IMR-90 (cell line): ENCODE data around the gene ENDOV. TPM values are rescaled to one million over a fixed set of nuclear protein-coding genes. Genes with fewer than 3 reads are reported as not detected.
A peak's percentile ranks its signal among the peaks of the same experiment; 100 is the strongest.

Experiments used
- ATAC-seq: fragments of 200-7000 bp; cut with Tn5 transposase; 2 replicates; pipeline ENCODE4 v1.9.1; 2020; ENCODE audit warnings: low read depth, mild to moderate bottlenecking, moderate library complexity
- BruUV-seq: library from RNA; stranded (reverse); fragments of 400-500 nt; replicated peaks from 2 replicates; lab custom pipeline; 2021; lab: Mats Ljungman, UMichigan
- CTCF ChIA-PET: fragments of 300-600 bp; formaldehyde crosslinking; extraction: SDS; loops from one replicate; lab custom pipeline; 2021; ENCODE audit warnings: antibody characterized with exemption; lab: Yijun Ruan, JAX
- POLR2A ChIA-PET: fragments of 300-600 bp; sonication (Branson Sonifier 250); formaldehyde crosslinking; loops from one replicate; lab custom pipeline; 2022; ENCODE audit warnings: antibody characterized with exemption; ENCODE audit not compliant: unreplicated experiment; lab: Charles Lee
- DNase-seq: peaks from one replicate; pipeline ENCODE4 v3.0.0; 2013
- H2AFZ ChIP-seq: replicated peaks from 2 replicates; pipeline ENCODE3; 2013; ENCODE audit warnings: low read length, mild to moderate bottlenecking; ENCODE audit not compliant: poor library complexity
- H2AK5ac ChIP-seq: 2 replicates; pipeline ENCODE4 v1.6.1; 2013; ENCODE audit warnings: low read depth, low read length, inconsistent platforms
- H2AK9ac ChIP-seq: replicated peaks from 2 replicates; pipeline ENCODE3; 2013; ENCODE audit warnings: mild to moderate bottlenecking, low read depth, low read length, moderate library complexity; ENCODE audit not compliant: poor library complexity
- H2BK120ac ChIP-seq: 2 replicates; pipeline ENCODE4 v1.6.1; 2013; ENCODE audit warnings: low read depth, low read length, inconsistent platforms
- H2BK15ac ChIP-seq: 3 replicates; pipeline ENCODE4 v1.6.1; 2013; ENCODE audit warnings: low read depth, low read length, inconsistent platforms
- H2BK20ac ChIP-seq: 2 replicates; pipeline ENCODE4 v1.6.1; 2013; ENCODE audit warnings: low read depth, mild to moderate bottlenecking, inconsistent platforms, low read length, moderate library complexity
- H2BK5ac ChIP-seq: 2 replicates; pipeline ENCODE4 v1.6.1; 2013; ENCODE audit warnings: mild to moderate bottlenecking, low read depth, low read length, inconsistent platforms; ENCODE audit not compliant: poor library complexity, severe bottlenecking
- H3K14ac ChIP-seq: replicated peaks from 2 replicates; pipeline ENCODE4 v1.6.1; 2013; ENCODE audit warnings: low read depth, low read length, inconsistent platforms
- H3K18ac ChIP-seq: 2 replicates; pipeline ENCODE4 v1.6.1; 2013; ENCODE audit warnings: low read depth, low read length, control low read depth
- H3K23ac ChIP-seq: 2 replicates; pipeline ENCODE4 v1.6.1; 2013; ENCODE audit warnings: low read depth, low read length, inconsistent platforms
- H3K27ac ChIP-seq: 2 replicates; pipeline ENCODE4 v1.5.1; 2013; ENCODE audit warnings: mild to moderate bottlenecking, control low read depth, low read length; ENCODE audit not compliant: insufficient read depth
- H3K27me3 ChIP-seq: 2 replicates; pipeline ENCODE4 v1.6.1; 2013; ENCODE audit warnings: low read length; ENCODE audit not compliant: control insufficient read depth, insufficient read depth
- H3K36me3 ChIP-seq: 2 replicates; pipeline ENCODE4 v1.6.1; 2013; ENCODE audit warnings: low read length, mixed read lengths; ENCODE audit not compliant: control insufficient read depth, insufficient read depth
- H3K4ac ChIP-seq: 2 replicates; pipeline ENCODE4 v1.6.1; 2013; ENCODE audit warnings: low read depth, low read length, inconsistent platforms
- H3K4me1 ChIP-seq: 2 replicates; pipeline ENCODE4 v1.6.1; 2013; ENCODE audit warnings: low read length, mixed read lengths; ENCODE audit not compliant: control insufficient read depth, insufficient read depth
- H3K4me2 ChIP-seq: 2 replicates; pipeline ENCODE4 v1.6.1; 2013; ENCODE audit warnings: low read depth, mild to moderate bottlenecking, control low read depth, low read length, moderate library complexity
- H3K4me3 ChIP-seq: 2 replicates; pipeline ENCODE4 v1.5.1; 2013; ENCODE audit warnings: low read depth, mild to moderate bottlenecking, control low read depth, low read length, moderate library complexity; ENCODE audit not compliant: insufficient read depth
- H3K56ac ChIP-seq: 2 replicates; pipeline ENCODE4 v1.6.1; 2013; ENCODE audit warnings: low read length, inconsistent platforms; ENCODE audit not compliant: insufficient read depth; ENCODE audit errors: extremely low read depth
- H3K79me1 ChIP-seq, 2 experiments: 2 replicates each; pipeline ENCODE4 v1.6.1; 2013; ENCODE audit warnings: low read length in 2 of 2, inconsistent platforms in 1 of 2, low read depth in 1 of 2
- H3K9ac ChIP-seq: 2 replicates; pipeline ENCODE4 v1.6.1; 2013; ENCODE audit warnings: low read depth, low read length, control low read depth
- H3K9me1 ChIP-seq: 2 replicates; pipeline ENCODE4 v1.6.1; 2013; ENCODE audit warnings: low read length, inconsistent platforms; ENCODE audit not compliant: insufficient read depth
- H3K9me3 ChIP-seq: 2 replicates; pipeline ENCODE4 v1.6.1; 2013; ENCODE audit warnings: low read length; ENCODE audit not compliant: control insufficient read depth, insufficient read depth
- H4K20me1 ChIP-seq: 2 replicates; pipeline ENCODE4 v1.6.1; 2013; ENCODE audit warnings: low read length, inconsistent platforms; ENCODE audit not compliant: insufficient read depth
- H4K5ac ChIP-seq: 2 replicates; pipeline ENCODE4 v1.6.1; 2013; ENCODE audit warnings: mild to moderate bottlenecking, low read depth, low read length, control low read depth
- H4K8ac ChIP-seq, 2 experiments: 2 replicates each; pipeline ENCODE4 v1.6.1; 2013; ENCODE audit warnings: low read depth in 2 of 2, low read length in 2 of 2, control low read depth in 1 of 2, inconsistent platforms in 1 of 2
- H4K91ac ChIP-seq: 2 replicates; pipeline ENCODE4 v1.6.1; 2013; ENCODE audit warnings: low read depth, low read length, inconsistent platforms; ENCODE audit not compliant: insufficient read depth
- BHLHE40 ChIP-seq: fragments of 150-350 bp; IDR thresholded peaks from 2 replicates; pipeline ENCODE4 v1.6.1; 2016; ENCODE audit warnings: mild to moderate bottlenecking, low read depth, low read length
- CEBPB ChIP-seq: IDR thresholded peaks from 2 replicates; pipeline ENCODE4 v1.6.1; 2012; ENCODE audit warnings: low read depth, low read length, improper control_type of control experiment
- CHD1 ChIP-seq: IDR thresholded peaks from 2 replicates; pipeline ENCODE4 v1.6.1; 2012; ENCODE audit warnings: low read depth, low read length, improper control_type of control experiment
- CTCF ChIP-seq: conservative IDR thresholded peaks from 2 replicates; pipeline ENCODE4 v1.5.1; 2012; ENCODE audit warnings: mild to moderate bottlenecking, low read depth, low read length, improper control_type of control experiment
- ELK1 ChIP-seq: fragments of 150-350 bp; IDR thresholded peaks from 2 replicates; pipeline ENCODE4 v1.6.1; 2016; ENCODE audit warnings: low read depth, mild to moderate bottlenecking, low read length, moderate library complexity, borderline replicate concordance
- FOS ChIP-seq: fragments of 150-350 bp; IDR thresholded peaks from 2 replicates; pipeline ENCODE4 v1.6.1; 2016; ENCODE audit warnings: low read depth, low read length
- MAFK ChIP-seq: IDR thresholded peaks from 2 replicates; pipeline ENCODE4 v1.6.1; 2012; ENCODE audit warnings: low read depth, low read length, improper control_type of control experiment
- MAZ ChIP-seq: IDR thresholded peaks from 2 replicates; pipeline ENCODE4 v1.6.1; 2012; ENCODE audit warnings: low read depth, mild to moderate bottlenecking, low read length, improper control_type of control experiment, moderate library complexity, borderline replicate concordance
- MXI1 ChIP-seq: IDR thresholded peaks from 2 replicates; pipeline ENCODE4 v1.6.1; 2012; ENCODE audit warnings: low read depth, mild to moderate bottlenecking, low read length, moderate library complexity, borderline replicate concordance
- NFE2L2 ChIP-seq: fragments of 150-350 bp; IDR thresholded peaks from 2 replicates; pipeline ENCODE4 v1.6.1; 2016; ENCODE audit warnings: low read depth, mild to moderate bottlenecking, low read length
- POLR2A ChIP-seq: IDR thresholded peaks from 2 replicates; pipeline ENCODE4 v1.6.1; 2012; ENCODE audit warnings: mild to moderate bottlenecking, low read depth, low read length
- RAD21 ChIP-seq: IDR thresholded peaks from 2 replicates; pipeline ENCODE4 v1.6.1; 2012; ENCODE audit warnings: low read length, improper control_type of control experiment
- RCOR1 ChIP-seq: IDR thresholded peaks from 2 replicates; pipeline ENCODE4 v1.6.1; 2012; ENCODE audit warnings: mild to moderate bottlenecking, low read length, improper control_type of control experiment; ENCODE audit not compliant: insufficient replicate concordance
- RFX5 ChIP-seq: IDR thresholded peaks from 2 replicates; pipeline ENCODE4 v1.8.0; 2012; ENCODE audit warnings: low read depth, mild to moderate bottlenecking, low read length, moderate library complexity
- SMC3 ChIP-seq: fragments of 150-350 bp; IDR thresholded peaks from 2 replicates; pipeline ENCODE4 v1.6.1; 2016; ENCODE audit warnings: low read depth, mild to moderate bottlenecking, antibody characterized with exemption, low read length, moderate library complexity
- USF2 ChIP-seq: fragments of 150-350 bp; IDR thresholded peaks from 2 replicates; pipeline ENCODE4 v1.6.1; 2017; ENCODE audit warnings: mild to moderate bottlenecking, antibody characterized with exemption, low read length, low read depth
- WGBS, 2 experiments: methylation state at CpG; one replicate each; pipeline versions ENCODE4 v1.1.5 to v1.1.7; 2013; ENCODE audit warnings: missing lambda C conversion rate in 2 of 2; ENCODE audit not compliant: insufficient read length in 1 of 2; ENCODE audit errors: extremely low coverage in 2 of 2; 5-methylcytosine and 5-hydroxymethylcytosine counted together
- dilution Hi-C: fragments of 300-500 bp; cut with HindIII; formaldehyde crosslinking; loops from one replicate; pipeline ENCODE4 v1.14.3; 2018; ENCODE audit warnings: low sequenced_read_pairs; ENCODE audit not compliant: unreplicated experiment
- in situ Hi-C: fragments of 300-500 bp; cut with MboI; formaldehyde crosslinking; loops from 3 replicates; pipeline ENCODE4 v1.14.3; 2019; ENCODE audit warnings: low sequenced_read_pairs, inconsistent platforms, mixed read lengths
- intact Hi-C: fragments of 100-400 bp; cut with micrococcal nuclease; formaldehyde crosslinking; loops from 2 replicates; pipeline ENCODE4 v1.10.0; 2022
- polyA plus RNA-seq, 3 experiments: library from polyadenylated mRNA; depleted of rRNA; stranded (reverse); fragments of >200 nt; gene quantifications; 2 replicates each; pipeline ENCODE4 v1.2.3, GENCODE V29; 2012; ENCODE audit warnings: low replicate concordance in 1 of 3
- total RNA-seq: library from RNA; depleted of rRNA; stranded (reverse); fragments of >200 nt; gene quantifications from 2 replicates; pipeline ENCODE4 v1.2.3, GENCODE V29; 2012

Gene ENDOV
- total and polyA plus RNA-seq, 2 of the 4 experiments (the other 2 are of a cell fraction) = 15.1 to 30.3 TPM

- Histone ChIP-seq H3K27ac (no peak overlapping the region), H3K4me1 (peaks cover 1% of the 10 kb centered on the region; the same call in 1 of the 2 replicates), H3K4me3 (no peak overlapping the region), H3K9me1 (peaks cover 11% of the 10 kb centered on the region), H3K79me1 (peaks cover 29 to 32% of the 10 kb centered on the region in 2 experiments), H3K9me3 (no peaks in the 10 kb centered on the region), H3K36me3 (peaks cover 14% of the 10 kb centered on the region), H3K14ac (no peak overlapping the region), H3K18ac (no peak overlapping the region), H2AK9ac (peak overlapping the region; percentile 70), H3K9ac (no peak overlapping the region), H2BK5ac (no peak overlapping the region), H2BK120ac (no peak overlapping the region), H3K23ac (no peak overlapping the region), H3K27me3 (no peaks in the 10 kb centered on the region), H2AFZ (no peak overlapping the region), H2AK5ac (no peak overlapping the region), H4K5ac (no peak overlapping the region), H4K20me1 (peaks cover 24% of the 10 kb centered on the region), H3K4me2 (no peak overlapping the region), H4K8ac (no peak overlapping the region), H4K91ac (no peak overlapping the region), H3K56ac (no peak overlapping the region), H2BK15ac (no peak overlapping the region), H3K4ac (no peak overlapping the region), H2BK20ac (no peak overlapping the region)
- no peak for ATAC-seq
- no peak for DNase-seq
- TF ChIP-seq MXI1 (no peak), RFX5 (no peak), POLR2A (no peak), ELK1 (no peak), USF2 (no peak), NFE2L2 (no peak), MAZ (no peak), CEBPB (no peak), RAD21 (no peak), BHLHE40 (no peak), RCOR1 (no peak), CTCF (no peak), MAFK (no peak), SMC3 (no peak), CHD1 (no peak), FOS (no peak)
- BruUV-seq = no TSS peak
- in situ Hi-C loops = loop anchor here (10.0 kb wide), 1 partner anchor 453 kb away; no protein-coding TSS in a partner anchor
- ChIA-PET POLR2A (no interaction called here), CTCF (no interaction called here)
- dilution Hi-C loops = no loop called here
- WGBS, 2 experiments = 77% methylated on average over 10 of the region's 18 CpGs; no CpG with 5 or more reads in 1 of the 2 experiments
- intact Hi-C loops = no loop called here
Measured at GRCh38 chr17:80422276-80422675, 7.3 kb downstream of the ENDOV start.
